HepG2 (cell line): Measurements from ENCODE around the gene DOK4. TPM values are rescaled to one million over a fixed set of nuclear protein-coding genes. Genes with fewer than 3 reads are reported as not detected.

Experiments
- BCL6 ChIP-seq: IDR thresholded peaks from 2 replicates; pipeline ENCODE4 v1.6.1; 2016; ENCODE audit warnings: missing genetic modification reagents, missing compliant biosample characterization
- DNMT3B ChIP-seq: conservative IDR thresholded peaks from 2 replicates; pipeline ENCODE4 v1.6.1; 2016; ENCODE audit warnings: missing biosample characterization, control low read depth
- NFKBIZ ChIP-seq: IDR thresholded peaks from 2 replicates; pipeline ENCODE4 v1.6.1; 2018; ENCODE audit warnings: missing genetic modification reagents, missing compliant biosample characterization
- RBM22 ChIP-seq: fragments of 200-400 bp; formaldehyde crosslinking; optimal IDR thresholded peaks from 2 replicates; pipeline ENCODE3; 2017; ENCODE audit warnings: mild to moderate bottlenecking, low read length, moderate library complexity
- RXRB ChIP-seq: IDR thresholded peaks from 2 replicates; pipeline ENCODE4 v1.6.1; 2016; ENCODE audit warnings: borderline replicate concordance, missing genetic modification reagents, missing compliant biosample characterization
- SAP130 ChIP-seq: IDR thresholded peaks from 2 replicates; pipeline ENCODE4 v1.6.1; 2016; ENCODE audit warnings: low read depth
- ZFY ChIP-seq: sonication (generic); formaldehyde crosslinking; IDR thresholded peaks from 2 replicates; pipeline ENCODE4 v1.4.0; 2020; ENCODE audit warnings: missing genetic modification reagents
- ZNF317 ChIP-seq: sonication (generic); formaldehyde crosslinking; IDR thresholded peaks from 2 replicates; pipeline ENCODE4 v1.5.0; 2020; ENCODE audit warnings: mild to moderate bottlenecking, missing genetic modification reagents
- ZNF549 ChIP-seq: sonication (generic); formaldehyde crosslinking; IDR thresholded peaks from 2 replicates; pipeline ENCODE4 v1.5.0; 2020; ENCODE audit warnings: missing genetic modification reagents
- ZNF569 ChIP-seq: sonication (generic); formaldehyde crosslinking; IDR thresholded peaks from 2 replicates; pipeline ENCODE4 v1.5.0; 2020; ENCODE audit warnings: mild to moderate bottlenecking, missing genetic modification reagents, moderate library complexity, borderline replicate concordance
- polyA plus RNA-seq, 8 experiments: library from polyadenylated mRNA; depleted of rRNA in 3 of 8; stranded (reverse) in 7 of 8; unstranded in 1 of 8; fragments of >200 nt; fragmentation: Illumina TruSeq in 4 of 8; extraction: Trizol in 4 of 8; gene quantifications; 2 replicates each; pipeline versions ENCODE4 v1.2.1 to v1.2.3, GENCODE V29; 2011 to 2016; ENCODE audit warnings: low read depth in 4 of 8, missing spikeins in 1 of 8, mixed read lengths in 1 of 8; ENCODE audit not compliant: insufficient read depth in 1 of 8
- total RNA-seq, 5 experiments: library from RNA; depleted of rRNA; stranded (reverse); fragments of >200 nt; fragmentation: Illumina TruSeq; extraction: Trizol; gene quantifications; 2 replicates each; pipeline ENCODE4 v1.2.3, GENCODE V29; 2016; ENCODE audit warnings: low read depth in 1 of 5
- TF ChIP-seq, protein P1 (sequence below): IDR thresholded peaks from 2 replicates; pipeline ENCODE4 v1.6.1; 2016; ENCODE audit warnings: low read depth, control low read depth
- TF ChIP-seq, protein P2 (sequence below): sonication (generic); formaldehyde crosslinking; IDR thresholded peaks from 2 replicates; pipeline ENCODE4 v1.4.0; 2020; ENCODE audit warnings: missing genetic modification reagents
- TF ChIP-seq, protein P3 (sequence below): sonication (generic); formaldehyde crosslinking; IDR thresholded peaks from 2 replicates; pipeline ENCODE4 v1.4.0; 2020; ENCODE audit warnings: missing genetic modification reagents
- TF ChIP-seq, protein P4 (sequence below): sonication (generic); formaldehyde crosslinking; IDR thresholded peaks from 2 replicates; pipeline ENCODE4 v1.4.0; 2020; ENCODE audit warnings: mild to moderate bottlenecking, missing genetic modification reagents
- TF ChIP-seq, protein P5 (sequence below): sonication (generic); formaldehyde crosslinking; IDR thresholded peaks from 2 replicates; pipeline ENCODE4 v1.5.0; 2020; ENCODE audit warnings: mild to moderate bottlenecking, missing genetic modification reagents, moderate library complexity
- TF ChIP-seq, protein P6 (sequence below): sonication (generic); formaldehyde crosslinking; IDR thresholded peaks from 2 replicates; pipeline ENCODE4 v1.5.1; 2020; ENCODE audit warnings: mild to moderate bottlenecking, missing genetic modification reagents, borderline replicate concordance
- TF ChIP-seq, protein P7 (sequence below): IDR thresholded peaks from 2 replicates; pipeline ENCODE4 v1.6.1; 2012; ENCODE audit warnings: inconsistent platforms

The DOK4 gene
- total and polyA plus RNA-seq, 2 of the 13 experiments (the other 11 are each of a cell fraction or from before 2014, with no cell fraction given), result 52.7 to 70.0 TPM

DNA sequence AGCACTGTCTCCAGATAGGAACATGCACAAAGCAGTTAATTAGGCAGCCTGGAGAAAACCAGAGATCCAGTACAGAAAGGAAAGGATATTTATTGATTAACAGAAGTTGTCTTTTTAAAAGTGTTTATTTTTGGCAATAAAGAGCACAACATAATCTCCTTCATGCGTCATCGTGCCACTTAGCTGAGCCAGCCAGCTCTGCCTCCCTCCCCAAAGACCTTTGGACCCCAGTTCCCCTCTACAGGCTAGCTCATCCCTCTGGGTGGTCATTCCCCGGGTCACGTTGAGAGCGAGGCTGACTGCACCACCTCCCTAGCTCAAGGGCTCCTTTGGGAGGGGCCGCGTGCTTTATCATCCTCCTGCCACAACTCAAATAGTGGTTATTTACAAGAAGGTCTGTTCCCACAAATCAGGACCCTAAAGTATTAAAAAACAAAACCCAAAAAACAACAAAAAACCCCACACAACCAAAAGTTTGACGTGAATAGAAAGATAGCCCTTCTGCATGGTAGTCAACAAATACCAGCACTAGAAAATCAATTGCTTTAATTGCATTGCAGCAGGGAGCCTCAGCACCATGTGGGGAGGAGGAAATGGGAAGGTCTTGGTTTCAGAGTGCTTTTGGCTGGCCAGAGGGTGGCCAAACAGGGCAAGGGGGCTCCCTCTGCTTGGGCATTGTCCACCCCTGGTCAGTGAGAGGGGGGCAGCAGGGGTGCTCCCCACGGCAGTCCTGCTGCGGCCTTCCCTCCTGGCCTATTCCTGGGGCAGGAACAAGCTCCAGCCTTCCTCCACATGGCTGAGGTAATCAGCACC is 14.2 kb downstream of the DOK4 start (continued):
- TF ChIP-seq, protein P1, sequence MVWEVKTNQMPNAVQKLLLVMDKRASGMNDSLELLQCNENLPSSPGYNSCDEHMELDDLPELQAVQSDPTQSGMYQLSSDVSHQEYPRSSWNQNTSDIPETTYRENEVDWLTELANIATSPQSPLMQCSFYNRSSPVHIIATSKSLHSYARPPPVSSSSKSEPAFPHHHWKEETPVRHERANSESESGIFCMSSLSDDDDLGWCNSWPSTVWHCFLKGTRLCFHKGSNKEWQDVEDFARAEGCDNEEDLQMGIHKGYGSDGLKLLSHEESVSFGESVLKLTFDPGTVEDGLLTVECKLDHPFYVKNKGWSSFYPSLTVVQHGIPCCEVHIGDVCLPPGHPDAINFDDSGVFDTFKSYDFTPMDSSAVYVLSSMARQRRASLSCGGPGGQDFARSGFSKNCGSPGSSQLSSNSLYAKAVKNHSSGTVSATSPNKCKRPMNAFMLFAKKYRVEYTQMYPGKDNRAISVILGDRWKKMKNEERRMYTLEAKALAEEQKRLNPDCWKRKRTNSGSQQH (CRISPR knock-in tag), result no peak
- TF ChIP-seq, protein P2, sequence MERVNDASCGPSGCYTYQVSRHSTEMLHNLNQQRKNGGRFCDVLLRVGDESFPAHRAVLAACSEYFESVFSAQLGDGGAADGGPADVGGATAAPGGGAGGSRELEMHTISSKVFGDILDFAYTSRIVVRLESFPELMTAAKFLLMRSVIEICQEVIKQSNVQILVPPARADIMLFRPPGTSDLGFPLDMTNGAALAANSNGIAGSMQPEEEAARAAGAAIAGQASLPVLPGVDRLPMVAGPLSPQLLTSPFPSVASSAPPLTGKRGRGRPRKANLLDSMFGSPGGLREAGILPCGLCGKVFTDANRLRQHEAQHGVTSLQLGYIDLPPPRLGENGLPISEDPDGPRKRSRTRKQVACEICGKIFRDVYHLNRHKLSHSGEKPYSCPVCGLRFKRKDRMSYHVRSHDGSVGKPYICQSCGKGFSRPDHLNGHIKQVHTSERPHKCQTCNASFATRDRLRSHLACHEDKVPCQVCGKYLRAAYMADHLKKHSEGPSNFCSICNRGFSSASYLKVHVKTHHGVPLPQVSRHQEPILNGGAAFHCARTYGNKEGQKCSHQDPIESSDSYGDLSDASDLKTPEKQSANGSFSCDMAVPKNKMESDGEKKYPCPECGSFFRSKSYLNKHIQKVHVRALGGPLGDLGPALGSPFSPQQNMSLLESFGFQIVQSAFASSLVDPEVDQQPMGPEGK (CRISPR knock-in tag), result peak; percentile 93
- TF ChIP-seq RBM22 (peak; percentile 91), ZNF569 (CRISPR knock-in tag) (no peak), ZNF549 (CRISPR knock-in tag) (no peak), ZFY (peak; percentile 39; the same call in 1 of the 2 replicates), SAP130 (CRISPR knock-in tag) (peak; percentile 91), RXRB (peak; percentile 81), BCL6 (CRISPR knock-in tag) (no peak), ZNF317 (CRISPR knock-in tag) (no peak; the same call in 1 of the 2 replicates), NFKBIZ (peak; percentile 62; the same call in 1 of the 2 replicates), DNMT3B (peak; percentile 56; the same call in 1 of the 2 replicates)
- TF ChIP-seq, protein P3, sequence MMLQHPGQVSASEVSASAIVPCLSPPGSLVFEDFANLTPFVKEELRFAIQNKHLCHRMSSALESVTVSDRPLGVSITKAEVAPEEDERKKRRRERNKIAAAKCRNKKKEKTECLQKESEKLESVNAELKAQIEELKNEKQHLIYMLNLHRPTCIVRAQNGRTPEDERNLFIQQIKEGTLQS, result 0 out of 2 replicates have a peak, but pooled peaks have one; percentile 47
- TF ChIP-seq, protein P4, sequence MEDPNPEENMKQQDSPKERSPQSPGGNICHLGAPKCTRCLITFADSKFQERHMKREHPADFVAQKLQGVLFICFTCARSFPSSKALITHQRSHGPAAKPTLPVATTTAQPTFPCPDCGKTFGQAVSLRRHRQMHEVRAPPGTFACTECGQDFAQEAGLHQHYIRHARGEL (CRISPR knock-in tag), result no peak
- TF ChIP-seq, protein P5, sequence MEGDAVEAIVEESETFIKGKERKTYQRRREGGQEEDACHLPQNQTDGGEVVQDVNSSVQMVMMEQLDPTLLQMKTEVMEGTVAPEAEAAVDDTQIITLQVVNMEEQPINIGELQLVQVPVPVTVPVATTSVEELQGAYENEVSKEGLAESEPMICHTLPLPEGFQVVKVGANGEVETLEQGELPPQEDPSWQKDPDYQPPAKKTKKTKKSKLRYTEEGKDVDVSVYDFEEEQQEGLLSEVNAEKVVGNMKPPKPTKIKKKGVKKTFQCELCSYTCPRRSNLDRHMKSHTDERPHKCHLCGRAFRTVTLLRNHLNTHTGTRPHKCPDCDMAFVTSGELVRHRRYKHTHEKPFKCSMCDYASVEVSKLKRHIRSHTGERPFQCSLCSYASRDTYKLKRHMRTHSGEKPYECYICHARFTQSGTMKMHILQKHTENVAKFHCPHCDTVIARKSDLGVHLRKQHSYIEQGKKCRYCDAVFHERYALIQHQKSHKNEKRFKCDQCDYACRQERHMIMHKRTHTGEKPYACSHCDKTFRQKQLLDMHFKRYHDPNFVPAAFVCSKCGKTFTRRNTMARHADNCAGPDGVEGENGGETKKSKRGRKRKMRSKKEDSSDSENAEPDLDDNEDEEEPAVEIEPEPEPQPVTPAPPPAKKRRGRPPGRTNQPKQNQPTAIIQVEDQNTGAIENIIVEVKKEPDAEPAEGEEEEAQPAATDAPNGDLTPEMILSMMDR (CRISPR knock-in tag), result peak; percentile 34
- TF ChIP-seq, protein P6, sequence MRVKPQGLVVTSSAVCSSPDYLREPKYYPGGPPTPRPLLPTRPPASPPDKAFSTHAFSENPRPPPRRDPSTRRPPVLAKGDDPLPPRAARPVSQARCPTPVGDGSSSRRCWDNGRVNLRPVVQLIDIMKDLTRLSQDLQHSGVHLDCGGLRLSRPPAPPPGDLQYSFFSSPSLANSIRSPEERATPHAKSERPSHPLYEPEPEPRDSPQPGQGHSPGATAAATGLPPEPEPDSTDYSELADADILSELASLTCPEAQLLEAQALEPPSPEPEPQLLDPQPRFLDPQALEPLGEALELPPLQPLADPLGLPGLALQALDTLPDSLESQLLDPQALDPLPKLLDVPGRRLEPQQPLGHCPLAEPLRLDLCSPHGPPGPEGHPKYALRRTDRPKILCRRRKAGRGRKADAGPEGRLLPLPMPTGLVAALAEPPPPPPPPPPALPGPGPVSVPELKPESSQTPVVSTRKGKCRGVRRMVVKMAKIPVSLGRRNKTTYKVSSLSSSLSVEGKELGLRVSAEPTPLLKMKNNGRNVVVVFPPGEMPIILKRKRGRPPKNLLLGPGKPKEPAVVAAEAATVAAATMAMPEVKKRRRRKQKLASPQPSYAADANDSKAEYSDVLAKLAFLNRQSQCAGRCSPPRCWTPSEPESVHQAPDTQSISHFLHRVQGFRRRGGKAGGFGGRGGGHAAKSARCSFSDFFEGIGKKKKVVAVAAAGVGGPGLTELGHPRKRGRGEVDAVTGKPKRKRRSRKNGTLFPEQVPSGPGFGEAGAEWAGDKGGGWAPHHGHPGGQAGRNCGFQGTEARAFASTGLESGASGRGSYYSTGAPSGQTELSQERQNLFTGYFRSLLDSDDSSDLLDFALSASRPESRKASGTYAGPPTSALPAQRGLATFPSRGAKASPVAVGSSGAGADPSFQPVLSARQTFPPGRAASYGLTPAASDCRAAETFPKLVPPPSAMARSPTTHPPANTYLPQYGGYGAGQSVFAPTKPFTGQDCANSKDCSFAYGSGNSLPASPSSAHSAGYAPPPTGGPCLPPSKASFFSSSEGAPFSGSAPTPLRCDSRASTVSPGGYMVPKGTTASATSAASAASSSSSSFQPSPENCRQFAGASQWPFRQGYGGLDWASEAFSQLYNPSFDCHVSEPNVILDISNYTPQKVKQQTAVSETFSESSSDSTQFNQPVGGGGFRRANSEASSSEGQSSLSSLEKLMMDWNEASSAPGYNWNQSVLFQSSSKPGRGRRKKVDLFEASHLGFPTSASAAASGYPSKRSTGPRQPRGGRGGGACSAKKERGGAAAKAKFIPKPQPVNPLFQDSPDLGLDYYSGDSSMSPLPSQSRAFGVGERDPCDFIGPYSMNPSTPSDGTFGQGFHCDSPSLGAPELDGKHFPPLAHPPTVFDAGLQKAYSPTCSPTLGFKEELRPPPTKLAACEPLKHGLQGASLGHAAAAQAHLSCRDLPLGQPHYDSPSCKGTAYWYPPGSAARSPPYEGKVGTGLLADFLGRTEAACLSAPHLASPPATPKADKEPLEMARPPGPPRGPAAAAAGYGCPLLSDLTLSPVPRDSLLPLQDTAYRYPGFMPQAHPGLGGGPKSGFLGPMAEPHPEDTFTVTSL (CRISPR knock-in tag), result 0 out of 2 replicates have a peak, but pooled peaks have one; percentile 75
- TF ChIP-seq, protein P7, sequence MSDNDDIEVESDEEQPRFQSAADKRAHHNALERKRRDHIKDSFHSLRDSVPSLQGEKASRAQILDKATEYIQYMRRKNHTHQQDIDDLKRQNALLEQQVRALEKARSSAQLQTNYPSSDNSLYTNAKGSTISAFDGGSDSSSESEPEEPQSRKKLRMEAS, result peak; percentile 84
